NCI-H2171 (cell line): Measurements from ENCODE around the gene SLF2.

Experiments
- DNase-seq: peaks from one replicate; lab custom pipeline; 2025; lab: John Stamatoyannopoulos, UW

Gene SLF2

GRCh38 chr10:100901051-100901450 lies 11.7 kb upstream of the SLF2 start:
- DNase-seq: no peak

- no peak for DNase-seq
Observed at GRCh38 chr10:100902622-100903021, 10.1 kb upstream of the SLF2 start.

- DNase-seq: no peak
Observed at GRCh38 chr10:100904917-100905316, 7.8 kb upstream of the SLF2 start.

GRCh38 chr10:100907175-100907574 lies 5.6 kb upstream of the SLF2 start:
- DNase-seq: no peak

- peak; percentile 31 for DNase-seq
Observed at GRCh38 chr10:100907773-100908363, 4.9 kb upstream of the SLF2 start.

- DNase-seq: no peak
Observed at GRCh38 chr10:100908378-100908777, 4.4 kb upstream of the SLF2 start.

GRCh38 chr10:100909501-100910263 lies 3.1 kb upstream of the SLF2 start:
- no peak for DNase-seq

GRCh38 chr10:100911472-100911871 lies 1.3 kb upstream of the SLF2 start:
- DNase-seq: no peak

GRCh38 chr10:100912013-100912604 lies 654 bp upstream of the SLF2 start:
- no peak for DNase-seq

- DNase-seq: no peak
Observed at GRCh38 chr10:100913470-100913865, 705 bp downstream of the SLF2 start.

- no peak for DNase-seq
Observed at GRCh38 chr10:100917071-100917470, 4.3 kb downstream of the SLF2 start.

GRCh38 chr10:100923580-100923979 lies 10.8 kb downstream of the SLF2 start:
- no peak for DNase-seq

GRCh38 chr10:100927266-100927665 lies 14.5 kb downstream of the SLF2 start:
- no peak for DNase-seq

GRCh38 chr10:100928039-100928438 lies 15.3 kb downstream of the SLF2 start:
- no peak for DNase-seq

- no peak for DNase-seq
Observed at GRCh38 chr10:100930368-100930767, 17.6 kb downstream of the SLF2 start.

GRCh38 chr10:100934084-100934659 lies 21.4 kb downstream of the SLF2 start:
- DNase-seq: no peak

- no peak for DNase-seq
Observed at GRCh38 chr10:100939763-100940344, 27.1 kb downstream of the SLF2 start.

- DNase-seq: no peak
Observed at GRCh38 chr10:100942229-100942628, 29.5 kb downstream of the SLF2 start.

- DNase-seq: no peak
Observed at GRCh38 chr10:100943508-100943907, 30.7 kb downstream of the SLF2 start.

- no peak for DNase-seq
Observed at GRCh38 chr10:100945754-100946153, 33.0 kb downstream of the SLF2 start.

GRCh38 chr10:100948916-100949315 lies 36.2 kb downstream of the SLF2 start:
- DNase-seq: no peak

GRCh38 chr10:100960251-100960650 lies 47.5 kb downstream of the SLF2 start:
- no peak for DNase-seq
